GM21723 (cell line): Measurements from ENCODE around the gene PAX3.
"Not testable (repeated sequence)": the region's sequence is repeated elsewhere in the genome, so short reads cannot be mapped to it uniquely, and the experiment has no call there.

Source experiments
- ATAC-seq: cut with Tn5 transposase; IDR thresholded peaks from one replicate; pipeline ENCODE4 v1.9.1; 2021; ENCODE audit warnings: mild to moderate bottlenecking, moderate library complexity; ENCODE audit not compliant: unreplicated experiment

Gene PAX3

GRCh38 chr2:222155003-222155664, 143.7 kb downstream of the PAX3 start:
- not testable (repeated sequence) for ATAC-seq
